Measurements from ENCODE around the gene DDX10.
"Not testable (repeated sequence)": the region's sequence is repeated elsewhere in the genome, so short reads cannot be mapped to it uniquely, and the experiment has no call there.

DDX10 gene

DNA sequence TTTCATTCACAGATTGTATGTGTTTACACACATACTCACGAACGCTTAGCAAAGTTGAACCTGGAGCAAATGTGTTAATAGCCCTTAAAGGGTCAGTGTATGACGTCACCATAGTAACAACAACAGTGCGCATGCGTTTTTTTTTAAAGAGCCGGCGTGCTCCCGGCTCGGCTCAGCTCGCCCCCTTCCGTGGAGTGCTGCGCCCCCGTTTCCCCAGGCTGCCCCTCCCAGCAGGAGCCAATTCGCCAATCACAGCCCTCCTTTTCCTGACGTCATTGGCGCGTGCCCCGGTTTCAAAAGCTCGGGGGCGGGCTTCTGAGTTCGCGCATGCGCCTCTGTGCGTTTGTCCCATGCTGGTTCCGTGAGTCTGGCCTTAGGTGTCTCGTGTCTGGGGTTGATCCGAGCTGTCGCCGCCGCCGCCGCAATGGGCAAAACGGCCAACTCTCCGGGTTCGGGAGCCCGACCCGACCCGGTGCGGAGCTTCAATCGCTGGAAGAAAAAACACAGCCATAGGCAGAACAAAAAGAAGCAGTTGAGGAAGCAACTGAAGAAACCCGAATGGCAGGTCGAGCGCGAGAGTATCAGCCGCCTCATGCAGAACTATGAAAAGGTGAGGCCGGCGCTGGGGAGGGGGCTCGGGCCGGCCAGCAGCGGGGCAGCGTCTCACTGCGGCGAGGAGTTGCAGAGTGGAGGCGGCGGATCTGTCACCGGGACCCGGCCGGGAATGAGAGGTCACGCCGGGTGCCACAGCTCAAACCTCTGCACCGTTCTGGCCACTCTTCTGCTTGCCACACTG, at the start of gene DDX10:
TSS of gene DDX10 (plus strand) at position 340 of the 796 bp plus-strand sequence. CDS start at position 425, 85 bp downstream.
- DNase-seq: peak; percentile 98

DNA sequence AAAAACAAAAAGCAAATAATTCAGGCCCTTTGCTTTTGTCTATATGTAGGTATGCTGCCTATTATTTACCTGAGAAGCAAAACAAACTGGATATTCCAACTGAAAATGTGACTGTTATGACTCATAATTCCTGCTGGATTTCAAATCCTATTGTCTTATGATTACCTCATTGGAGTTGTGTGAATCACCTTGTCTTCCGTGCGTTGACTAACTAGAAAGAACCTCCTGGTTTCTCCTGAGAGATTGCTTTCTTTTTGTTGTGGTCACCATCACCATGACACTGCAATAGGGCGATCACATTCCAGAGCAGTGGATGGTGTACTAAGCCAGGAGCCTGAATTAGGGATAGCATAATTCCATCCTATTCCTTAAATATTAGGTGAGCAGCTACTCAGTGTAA, 48.3 kb upstream of the DDX10 start:
- DNase-seq: no peak

DNA sequence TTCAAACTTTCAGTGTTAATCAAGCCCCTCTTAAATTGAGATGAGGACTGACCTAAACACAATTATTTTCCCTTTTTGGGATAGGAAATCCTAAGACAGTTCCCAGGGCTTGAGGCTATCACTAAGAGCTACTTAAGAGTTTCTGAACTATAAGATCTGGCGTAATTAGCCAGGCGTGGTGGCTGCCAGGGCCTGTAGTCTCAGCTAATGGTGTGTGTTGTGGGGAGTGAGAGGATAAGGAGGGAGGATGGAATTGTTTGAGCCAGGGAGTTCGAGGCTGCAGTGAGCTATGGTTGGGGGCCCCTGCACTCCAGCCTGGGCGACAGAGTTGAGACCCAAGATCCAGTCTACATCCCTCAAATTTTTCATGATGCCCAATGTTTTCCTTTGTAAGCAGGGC, 47.8 kb upstream of the DDX10 start:
- no peak for DNase-seq

DNA sequence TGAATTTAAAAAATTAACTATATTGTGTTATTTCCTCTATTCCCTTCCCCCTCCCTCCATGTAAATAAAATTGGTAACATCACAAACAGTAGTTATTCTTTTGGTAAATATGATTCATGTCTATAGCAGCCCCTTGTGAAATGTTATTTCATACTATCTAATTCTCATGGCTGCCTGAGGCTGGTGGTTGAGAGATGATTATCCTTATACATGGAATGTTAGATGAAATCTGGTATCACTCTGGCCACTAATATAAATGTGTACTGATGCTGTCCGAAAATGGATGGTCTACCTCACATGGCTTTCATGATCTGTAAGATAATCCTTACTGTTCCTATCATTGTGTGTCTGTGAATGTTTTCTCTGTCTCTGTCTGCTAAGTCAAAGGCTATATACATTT, 46.3 kb upstream of the DDX10 start:
- DNase-seq: no peak

DNA sequence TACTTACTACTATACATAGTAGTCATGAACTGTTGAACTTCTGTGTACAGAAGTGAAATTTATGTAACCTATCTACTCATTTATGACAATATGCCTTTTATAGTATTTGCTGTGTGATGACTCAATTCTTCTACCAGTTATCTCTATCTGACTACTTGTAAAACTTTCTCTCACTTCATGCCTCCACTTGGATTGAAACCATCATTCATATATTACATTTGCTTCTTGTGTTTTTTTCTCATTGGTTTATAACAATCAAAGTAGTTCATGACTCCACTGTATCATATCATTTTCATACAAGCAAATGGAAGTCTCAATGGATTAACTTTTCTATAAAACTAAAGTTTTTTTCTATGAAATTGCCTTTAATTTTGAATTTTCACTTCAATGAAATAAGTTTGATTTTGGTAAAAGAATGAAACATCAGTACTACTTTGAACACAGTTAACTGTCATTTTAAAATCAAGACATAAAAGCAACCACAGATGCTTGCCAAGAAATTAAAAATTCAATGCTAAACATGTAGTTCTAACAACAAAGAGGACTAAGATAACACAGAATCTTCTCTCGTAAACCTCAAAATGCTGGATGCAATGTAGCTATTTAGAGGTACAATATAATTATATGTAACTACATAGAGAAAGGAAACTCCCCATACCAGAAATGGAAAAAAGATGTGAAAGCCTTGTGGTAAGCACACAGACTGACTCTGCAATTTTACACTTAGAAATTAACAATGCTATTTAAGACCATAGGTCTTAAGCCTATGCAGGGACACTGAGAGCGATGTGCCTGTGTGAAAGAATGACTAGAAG, 43.7 kb upstream of the DDX10 start:
- DNase-seq: no peak

DNA sequence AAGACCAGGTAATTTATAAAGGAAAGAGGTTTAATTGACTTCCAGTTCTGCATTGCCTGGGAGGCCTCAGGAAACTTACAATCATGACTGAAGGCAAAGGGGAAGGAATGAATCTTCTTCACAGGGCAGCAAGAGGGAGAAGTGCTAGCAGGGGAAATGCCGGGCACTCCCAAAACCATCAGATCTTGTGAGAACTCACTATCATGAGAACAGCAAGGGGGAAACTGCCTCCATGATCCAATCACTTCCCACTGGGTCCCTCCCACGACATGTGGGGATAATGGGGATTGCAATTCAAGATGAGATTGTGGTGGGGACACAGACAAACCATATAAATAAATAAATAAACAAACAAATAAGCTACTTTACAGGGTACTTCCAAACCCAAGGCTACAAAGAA, 42.5 kb upstream of the DDX10 start:
- DNase-seq: no peak

DNA sequence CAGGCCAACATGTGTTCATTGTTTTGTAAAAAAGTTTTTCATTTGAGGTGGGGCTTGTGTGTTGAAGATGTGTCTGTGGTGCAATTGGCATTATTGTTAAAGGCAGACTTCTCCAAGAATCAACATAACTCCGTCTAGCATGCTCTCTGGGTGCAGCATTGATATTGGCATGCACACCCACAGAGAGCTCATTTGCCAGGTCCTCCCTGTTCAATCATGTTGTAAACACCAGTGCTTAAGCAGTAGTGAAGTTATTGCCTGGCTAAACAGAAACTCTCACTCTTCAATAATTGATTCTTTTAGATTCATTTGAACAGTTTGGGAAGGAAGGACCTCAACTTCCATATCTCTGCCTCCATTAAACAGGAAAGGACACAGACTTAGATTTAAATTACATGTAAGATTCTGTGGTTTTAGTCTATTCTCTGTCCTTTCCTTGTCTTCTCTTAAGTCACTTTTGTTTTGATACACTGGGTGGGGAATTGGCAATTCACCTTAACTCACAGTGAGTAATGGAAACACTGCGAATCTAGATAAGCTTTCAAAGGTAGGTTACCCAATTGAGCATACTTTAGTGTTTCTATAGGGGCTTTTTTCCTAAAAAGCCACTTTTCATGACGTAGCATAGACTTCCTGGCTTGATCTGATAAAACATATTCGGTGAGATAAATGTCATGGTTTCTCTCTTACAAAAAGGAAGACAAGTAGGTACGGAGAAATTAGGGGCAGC, 40.5 kb upstream of the DDX10 start:
- DNase-seq: no peak

DNA sequence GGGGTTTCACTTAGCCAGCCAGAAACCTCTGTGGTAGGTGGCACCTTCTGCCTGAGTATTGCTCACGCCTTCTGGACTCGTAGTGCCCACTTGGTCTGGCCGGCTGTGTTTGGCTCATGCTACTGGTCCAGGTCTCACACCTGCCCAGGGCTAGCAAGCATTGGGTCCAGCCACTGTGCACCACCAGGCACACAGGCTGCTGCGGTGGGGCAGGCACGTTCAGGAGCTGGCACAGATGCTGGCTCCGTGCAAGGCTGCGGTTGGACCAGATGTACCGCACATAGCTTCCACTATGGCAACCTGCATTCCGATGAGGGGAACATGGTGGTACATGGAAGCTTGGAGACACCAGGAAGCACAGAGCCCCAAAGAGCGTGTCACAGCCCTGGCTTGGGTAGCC, 36.5 kb upstream of the DDX10 start:
- no peak for DNase-seq

DNA sequence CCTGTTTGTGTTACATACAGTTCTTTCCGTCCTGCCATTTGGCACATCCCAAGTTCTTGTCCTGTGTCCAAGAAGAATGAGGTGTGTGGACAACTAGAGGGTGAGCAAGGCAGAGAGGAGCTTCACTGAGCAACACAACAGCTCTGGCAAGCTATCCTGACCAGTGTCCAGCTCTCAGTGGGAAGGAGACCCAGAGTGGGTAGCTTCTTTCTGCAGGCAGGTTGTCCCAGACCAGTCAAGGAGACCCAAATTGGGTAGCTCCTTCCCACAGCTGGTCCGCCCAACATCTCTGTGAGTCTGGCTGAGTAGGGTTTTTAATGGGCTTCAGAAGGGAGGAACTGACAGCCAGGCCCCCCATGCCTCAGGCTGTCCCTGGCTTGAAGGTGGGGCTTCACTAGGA, 36.1 kb upstream of the DDX10 start:
- no peak for DNase-seq

DNA sequence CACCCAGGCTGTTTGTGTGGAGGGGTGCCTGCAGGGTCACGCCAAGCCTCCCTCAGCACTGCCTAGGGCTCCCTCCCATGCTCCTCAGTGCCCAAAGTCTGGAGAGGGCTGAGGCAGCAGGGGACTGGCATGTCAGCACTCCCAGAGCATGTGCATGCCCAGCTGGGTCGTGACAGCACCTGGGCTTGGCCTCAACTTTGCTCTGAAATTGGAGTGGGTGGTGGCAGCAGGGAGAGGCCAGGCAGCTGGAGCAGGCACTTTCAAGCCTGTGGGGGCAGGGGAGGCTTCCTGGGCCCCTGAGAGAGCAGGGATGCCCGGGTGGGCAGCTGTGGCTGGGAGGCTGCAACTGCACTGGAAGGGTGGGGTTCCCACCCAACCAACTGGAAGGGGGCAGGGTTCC, 35.6 kb upstream of the DDX10 start:
- no peak for DNase-seq

DNA sequence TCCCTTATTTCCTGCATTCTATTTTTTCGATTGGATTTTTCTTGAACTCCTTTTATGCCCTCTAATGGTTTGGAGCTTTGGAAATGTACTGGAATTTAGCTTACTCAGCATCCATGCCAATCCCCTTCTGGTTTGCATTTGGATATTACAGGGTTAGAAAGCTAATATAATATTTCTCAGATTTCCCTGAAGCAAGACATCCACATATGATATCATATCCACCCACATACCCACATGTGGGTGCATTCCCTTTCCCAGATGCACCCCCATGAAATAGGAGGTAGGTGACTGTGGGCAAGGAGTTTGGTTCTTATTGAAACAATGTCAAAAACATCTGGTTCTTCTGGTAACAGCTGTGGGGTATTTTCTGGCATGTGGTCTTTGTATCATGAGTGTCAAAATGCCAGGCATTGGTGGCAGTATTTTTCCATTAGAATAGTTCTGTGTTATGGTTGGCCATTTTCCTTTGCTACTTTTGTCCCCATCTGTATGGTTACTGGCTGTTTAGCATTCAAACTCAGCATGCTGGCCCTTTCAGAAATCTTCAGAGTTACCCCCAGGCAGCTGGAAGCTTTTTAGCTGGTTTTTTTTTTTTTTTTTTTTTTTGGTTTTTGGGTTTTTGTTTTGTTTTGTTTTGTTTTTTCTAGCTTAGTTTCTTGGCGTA, 32.7 kb upstream of the DDX10 start:
- no peak for DNase-seq

DNA sequence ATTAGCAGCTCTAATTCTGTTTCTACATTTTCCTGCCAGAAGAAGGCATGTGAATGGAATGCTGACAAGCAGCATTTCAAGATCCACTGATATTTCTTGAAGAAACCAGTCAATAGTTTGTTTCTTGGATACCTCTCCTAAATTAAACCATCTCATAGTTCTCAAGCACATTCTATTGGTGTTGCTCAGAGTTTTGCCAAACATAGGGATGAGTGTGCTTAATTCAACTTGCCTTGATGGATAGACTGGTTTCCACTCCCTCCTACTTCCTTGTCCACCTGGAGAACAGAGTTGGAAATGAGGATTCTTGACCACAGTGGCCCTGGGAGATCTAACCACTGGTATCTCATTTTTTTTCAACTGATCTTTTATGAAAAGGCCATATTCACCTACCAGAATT, 29.8 kb upstream of the DDX10 start:
- DNase-seq: no peak

DNA sequence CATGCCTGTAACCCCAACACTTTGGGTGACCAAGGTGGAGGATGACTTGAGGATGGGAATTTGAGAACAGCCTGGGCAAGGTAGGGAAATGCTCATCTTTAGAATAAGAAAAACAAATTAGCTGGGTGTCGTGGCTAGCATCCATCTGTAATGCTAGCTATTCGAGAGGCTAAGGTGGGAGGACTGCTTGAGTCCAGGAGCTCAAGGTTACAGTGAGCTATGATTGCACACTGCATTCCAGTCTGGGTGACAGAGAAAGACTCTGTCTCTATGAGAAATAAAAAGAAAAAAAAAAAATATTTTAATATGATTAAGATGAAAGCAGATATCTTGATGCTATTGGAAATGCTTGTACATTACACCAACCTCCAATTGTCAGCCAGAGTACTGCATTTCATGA, 28.6 kb upstream of the DDX10 start:
- DNase-seq: no peak

DNA sequence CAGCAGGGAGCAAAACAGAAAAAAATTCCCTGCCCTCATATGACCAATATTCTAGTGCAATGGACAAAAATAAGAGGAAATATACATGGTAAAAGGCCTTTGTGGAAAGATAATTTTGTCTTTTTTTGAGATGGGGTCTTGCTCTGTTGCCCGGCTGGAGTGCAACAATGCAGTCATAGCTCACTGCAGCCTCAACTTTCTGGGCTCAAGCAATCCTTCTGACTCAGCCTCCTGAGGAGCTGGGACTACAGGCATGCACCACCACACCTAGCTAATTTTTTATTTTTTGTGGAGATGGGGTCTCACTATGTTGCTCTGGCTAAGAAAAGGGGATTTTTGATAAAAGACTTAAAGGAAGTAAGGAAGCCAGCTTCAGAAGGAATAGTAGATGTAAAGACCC, 25.7 kb upstream of the DDX10 start:
- DNase-seq: no peak

DNA sequence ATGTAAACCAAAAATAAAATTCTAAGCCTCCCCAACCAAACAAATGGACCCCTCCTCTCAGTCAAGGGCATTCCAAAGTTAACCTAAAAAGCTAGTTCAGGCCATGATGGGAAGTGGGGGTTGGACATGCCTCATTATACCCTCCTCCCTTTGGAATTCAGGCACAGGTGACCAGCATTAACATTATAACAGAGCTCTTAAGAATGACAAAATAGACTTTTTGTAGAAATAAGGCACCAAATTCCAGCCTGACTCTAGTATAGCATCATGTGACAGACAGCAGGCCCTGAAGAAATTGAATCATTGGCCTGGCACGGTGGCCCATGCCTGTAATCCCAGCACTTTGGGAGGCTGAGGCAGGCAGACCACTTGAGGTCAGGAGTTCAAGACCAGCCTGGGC, 23.1 kb upstream of the DDX10 start:
- DNase-seq: not testable (repeated sequence)

DNA sequence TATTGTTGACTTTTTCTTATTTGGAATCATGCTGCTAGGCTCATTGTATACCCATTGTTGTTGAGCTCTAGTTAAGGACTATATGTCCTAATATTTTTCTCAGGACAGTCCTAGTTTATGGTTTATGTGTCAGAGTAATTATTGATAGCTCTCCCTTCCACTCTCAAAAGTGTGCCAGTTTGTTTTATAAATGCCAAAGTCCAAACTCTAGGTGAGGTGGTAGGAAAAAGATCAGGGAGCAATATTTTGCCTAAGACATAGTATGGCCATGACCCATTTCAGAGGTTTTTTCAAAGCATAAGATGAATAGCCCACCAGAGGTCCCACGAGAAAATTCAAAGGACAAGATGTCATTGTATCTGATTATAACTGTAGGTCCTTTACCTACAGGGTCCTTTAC, 20.9 kb upstream of the DDX10 start:
- no peak for DNase-seq

DNA sequence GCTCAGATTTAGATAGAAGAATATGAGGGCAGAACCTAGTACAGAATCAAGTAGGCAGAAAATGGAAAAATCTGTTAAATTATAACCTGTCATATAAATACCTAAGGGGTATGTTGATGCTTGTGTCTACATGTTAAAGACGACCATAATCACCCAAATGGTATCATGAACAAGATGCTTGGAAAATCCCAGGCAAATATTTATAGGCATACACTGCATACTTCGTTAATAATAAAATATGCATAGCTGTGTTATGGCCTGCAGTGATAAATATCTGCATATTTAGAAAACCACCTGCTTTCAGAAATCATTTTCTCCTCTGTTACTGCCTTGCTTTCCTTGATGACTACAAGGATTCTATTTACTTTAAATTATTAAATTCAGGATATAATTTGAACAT, 18.9 kb upstream of the DDX10 start:
- no peak for DNase-seq

DNA sequence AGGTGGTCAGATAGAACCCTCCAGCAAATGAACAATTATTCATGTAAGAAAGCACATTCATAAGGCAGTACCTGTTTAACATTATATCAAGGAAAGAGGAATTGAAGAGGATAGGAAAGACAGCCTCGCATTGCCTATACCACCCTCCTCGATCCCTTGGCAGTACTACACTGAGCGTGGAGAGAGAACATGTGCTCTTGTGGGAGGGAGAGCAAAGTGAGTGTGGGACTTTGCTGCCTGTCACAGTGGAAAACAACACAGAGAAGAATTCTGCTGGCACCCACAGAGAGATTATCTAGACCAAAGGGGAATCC, 17.5 kb upstream of the DDX10 start:
- no peak for DNase-seq

DNA sequence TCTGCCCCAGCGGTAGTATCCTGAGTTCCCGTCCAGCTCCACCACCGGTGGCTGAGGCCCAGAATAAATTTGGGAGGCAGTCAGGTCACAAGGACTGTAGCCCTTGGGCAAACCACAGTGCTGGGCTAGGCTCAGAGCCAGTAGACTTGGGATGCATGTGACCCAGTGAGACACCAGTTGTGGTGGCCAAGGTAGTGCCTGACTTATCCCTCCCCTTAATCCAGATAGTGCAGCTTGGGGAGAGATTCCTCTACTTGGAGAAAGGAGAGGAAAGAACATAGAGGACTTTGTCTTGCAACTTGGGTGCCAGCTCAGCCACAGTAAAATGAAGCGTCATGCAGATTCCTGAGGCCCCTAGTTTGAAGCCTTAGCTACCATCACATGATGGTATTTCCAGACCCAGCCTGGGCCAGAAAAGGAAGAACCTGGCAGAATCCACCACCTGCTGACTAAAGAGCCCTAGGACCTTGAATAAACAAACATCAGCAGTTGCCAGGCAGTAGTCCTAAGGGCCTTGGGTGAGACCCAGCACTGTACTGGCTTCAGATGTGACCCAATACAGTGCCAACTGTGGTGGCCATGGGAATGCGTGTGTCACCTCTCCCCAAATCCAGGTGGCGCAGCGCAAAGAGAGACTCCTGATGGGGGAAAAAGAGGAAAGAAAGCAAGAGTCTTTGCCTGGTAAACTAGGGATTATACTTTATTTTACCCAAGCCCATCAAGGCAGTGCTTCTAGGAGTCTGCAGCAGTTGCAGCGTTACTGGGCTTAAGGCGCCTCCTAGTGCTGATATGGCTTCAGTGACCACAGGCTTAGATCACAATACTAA, 17.0 kb upstream of the DDX10 start:
- peak in 1 of 2 experiments; percentile 66 for DNase-seq

DNA sequence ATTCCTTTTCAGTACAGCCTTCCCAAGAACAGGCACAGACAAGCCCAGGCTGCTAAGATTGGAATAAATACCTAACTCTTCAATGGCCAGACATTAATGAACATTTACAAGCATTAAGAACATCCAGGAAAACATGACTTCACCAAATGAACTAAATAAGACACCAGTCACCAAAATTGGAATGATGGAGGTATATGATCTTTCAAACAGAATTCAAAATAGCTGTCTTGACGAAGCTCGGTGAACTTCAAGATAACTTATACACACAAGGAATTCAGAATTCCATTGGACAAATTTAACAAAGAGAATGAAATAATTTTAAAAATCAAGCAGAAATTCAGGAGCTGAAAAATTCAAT, 16.4 kb upstream of the DDX10 start:
- no peak for DNase-seq

DNA sequence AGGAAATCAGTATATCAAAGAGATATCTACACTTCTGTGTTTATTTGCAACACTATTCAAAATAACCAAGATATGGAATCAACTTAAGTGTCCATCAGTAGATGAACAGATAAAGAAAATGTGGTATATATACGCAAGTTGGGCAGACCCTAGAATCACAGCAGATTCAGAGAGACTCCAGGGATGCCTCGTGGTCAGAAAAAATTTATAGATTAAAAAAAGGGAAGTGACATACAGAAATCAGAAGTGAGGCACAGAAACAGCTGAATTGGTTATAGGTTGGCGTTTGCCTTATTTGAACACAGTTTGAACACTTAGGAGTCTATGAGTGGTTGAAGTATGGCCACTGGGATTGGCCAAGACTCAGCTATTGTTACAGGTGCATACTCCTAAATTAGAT, 10.8 kb upstream of the DDX10 start:
- DNase-seq: not testable (repeated sequence)

DNA sequence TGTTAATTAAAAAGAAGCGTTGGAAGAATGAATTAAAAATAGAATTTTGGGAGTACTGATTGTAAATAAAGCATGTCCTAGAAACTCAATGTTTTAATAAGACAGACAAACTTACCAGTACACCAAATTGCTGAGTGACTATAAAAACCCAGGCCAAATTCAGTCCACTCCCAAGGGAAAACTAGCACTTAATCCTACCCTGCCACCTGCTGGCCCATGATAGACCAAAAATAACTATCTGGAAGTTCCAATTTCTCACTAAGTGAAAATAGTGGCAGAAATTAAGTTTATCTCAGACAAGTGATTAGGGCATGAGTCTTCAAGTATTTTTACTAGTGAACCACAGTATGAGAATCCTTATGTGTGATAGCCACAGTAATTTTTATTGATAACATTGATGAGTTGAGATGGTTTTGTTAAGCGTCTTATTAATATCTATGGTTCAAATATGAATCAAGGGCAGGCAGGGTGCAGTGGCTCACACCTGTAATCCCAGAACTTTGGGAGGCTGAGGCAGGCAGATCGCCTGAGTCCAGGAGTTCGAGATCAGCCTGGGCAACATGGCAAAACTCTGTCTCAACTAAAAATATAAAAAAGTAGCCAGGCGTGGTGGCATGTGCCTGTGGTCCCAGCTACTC, 9.8 kb upstream of the DDX10 start:
- peak; percentile 42 to 65 for DNase-seq

Measured in NCI-H524 (cell line).